Measurements from ENCODE around the gene BCOR. TPM values are rescaled to one million over a fixed set of nuclear protein-coding genes. Genes with fewer than 3 reads are reported as not detected.
A peak's percentile ranks its signal among the peaks of the same experiment; 100 is the strongest.

Gene BCOR
- total RNA-seq, 1 experiment from 2014 or later, result 35.1 TPM

DNA sequence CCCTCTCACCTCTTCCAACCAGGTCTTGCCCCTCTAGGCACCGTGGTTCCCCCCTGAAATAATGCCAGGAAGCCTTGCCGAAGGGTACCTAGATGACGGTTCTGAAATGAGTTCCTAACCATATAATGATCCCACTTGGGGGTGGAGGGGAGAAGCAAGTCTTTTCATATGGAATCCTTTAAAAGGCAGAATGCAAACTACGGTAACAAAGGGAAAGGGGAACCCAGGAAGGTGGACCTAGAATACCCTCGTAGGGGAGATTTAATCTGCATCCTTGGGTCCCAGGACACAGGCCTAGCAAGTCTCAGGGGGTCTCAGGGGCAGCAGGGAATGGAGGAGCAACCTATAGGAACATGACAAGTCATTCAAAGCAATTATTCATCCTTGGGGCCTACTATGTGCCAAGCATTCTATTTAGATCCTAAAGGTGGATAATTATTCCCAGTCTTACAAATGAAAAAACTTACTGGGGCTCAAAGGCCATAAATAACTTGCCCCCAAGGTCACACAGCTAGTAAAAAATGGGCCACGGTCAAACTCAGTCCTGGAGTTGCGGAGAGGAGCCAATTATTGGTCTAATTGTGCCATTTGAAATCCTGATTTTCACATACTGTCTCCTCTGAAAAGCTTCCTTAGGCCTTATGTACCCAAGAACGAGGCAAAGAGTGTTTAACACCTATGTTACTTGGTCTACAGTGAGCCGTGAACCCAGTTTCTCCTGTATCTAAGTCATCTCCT, 8.8 kb downstream of the BCOR start:
- CTCF ChIA-PET, result no interaction called here
- peak overlapping the region; percentile 21; the same call in 1 of the 2 replicates for H3K4me2 ChIP-seq (ENCODE audit: low read length)

More for the DNA sequence above, 8.8 kb downstream of the BCOR start:
- Histone ChIP-seq H3K4me3 (replicated peaks in 1 of 2; ENCODE audit: low read depth in 1 of 2, low read length in 2 of 2) (no peak overlapping the region), H3K27me3 (ENCODE audit: insufficient read depth, low read length) (no peaks in the 10 kb centered on the region), H3K79me2 (ENCODE audit: insufficient read depth, low read length) (peaks cover 100% of the 10 kb centered on the region), H2AFZ (ENCODE audit: low read depth, low read length, poor library complexity, severe bottlenecking) (no peak overlapping the region), H3K9ac (ENCODE audit: low read length) (0 out of 2 replicates have a peak overlapping the region, but pooled peaks have one; percentile 9), H3K9me3 (ENCODE audit: control insufficient read depth in 1 of 2, insufficient read depth in 1 of 2, low read depth in 1 of 2, low read length in 2 of 2) (no peaks in the 10 kb centered on the region), H3K9me2 (ENCODE audit: insufficient read depth) (no peaks in the 10 kb centered on the region), H4K20me1 (ENCODE audit: insufficient read depth) (peaks cover 24% of the 10 kb centered on the region; the same call in 1 of the 2 replicates), H3K27ac (ENCODE audit: low read depth, low read length) (no peak overlapping the region), H3K4me1 (ENCODE audit: control insufficient read depth in 1 of 2, insufficient read depth in 2 of 2, low read length in 2 of 2) (peaks cover 72 to 95% of the 10 kb centered on the region in 2 experiments), H3K36me3 (ENCODE audit: control insufficient read depth in 1 of 2, insufficient read depth in 2 of 2, low read length in 2 of 2) (no peaks in the 10 kb centered on the region)
- BruUV-seq (replicated peaks), result no TSS peak
- TF ChIP-seq TCF7L2 (IDR thresholded peaks at IDR 0.05; ENCODE audit: borderline replicate concordance, extremely low read depth, insufficient read depth, insufficient read length) (no peak), REST (IDR thresholded peaks at IDR 0.05; ENCODE audit: low read depth) (no peak), EZH2phosphoT487 (IDR thresholded peaks at IDR 0.05; ENCODE audit: borderline replicate concordance) (no peak), EGR1 (IDR thresholded peaks at IDR 0.05; ENCODE audit: low read depth) (no peak), POLR2A (IDR thresholded peaks at IDR 0.05; ENCODE audit: borderline replicate concordance, extremely low read depth, insufficient read depth, insufficient read length) (no peak), YY1 (IDR thresholded peaks at IDR 0.05; ENCODE audit: extremely low read depth, insufficient replicate concordance, low read depth, low read length) (no peak), ELF1 (IDR thresholded peaks at IDR 0.05; ENCODE audit: borderline replicate concordance, low read depth) (no peak)
- ATAC-seq, result no peak
- DNase-seq (ENCODE audit: low read depth, low spot score), result no peak
- ChIA-PET POLR2A (no interaction called here), RAD21 (ENCODE audit: low non-redundant PET in 1 of 2, low total read pairs in 2 of 2, uncharacterized antibody in 2 of 2, unreplicated experiment in 2 of 2) (no interaction called here)
- intact Hi-C loops (cut with micrococcal nuclease), result no loop called here
